ENCODE data around the gene ATPAF2. TPM values are rescaled to one million over a fixed set of nuclear protein-coding genes. Genes with fewer than 3 reads are reported as not detected.
A peak's percentile ranks its signal among the peaks of the same experiment; 100 is the strongest.

Gene ATPAF2
- total RNA-seq (2014; rRNA removed; shearing (Covaris generic)), result 78.5 and 84.5 TPM in 2 replicates

- in situ Hi-C loops (cut with HindIII; ENCODE audit: low sequenced_read_pairs), result loop anchor here (25.0 kb wide), 1 partner anchor 152 kb away; no protein-coding TSS in a partner anchor
Measured at GRCh38 chr17:18038861-18039534, at the start of gene ATPAF2, which contains the start of gene GID4. Gene ATPAF2, minus strand, starts transcription at chr17:18039168. Its CDS starts 155 bp downstream, at chr17:18039013. Gene GID4, plus strand, starts transcription at chr17:18039408. Its CDS starts 57 bp downstream, at chr17:18039465.

GRCh38 chr17:18087610-18088491 is 48.9 kb upstream of the ATPAF2 start, which contains the start of gene DRG2:
Gene DRG2, plus strand, starts transcription at chr17:18087948. Its CDS starts 76 bp downstream, at chr17:18088024.
- peak; percentile 89 for DNase-seq (ENCODE audit: low spot score)
- in situ Hi-C loops (cut with HindIII; ENCODE audit: low sequenced_read_pairs), result no loop called here

More at GRCh38 chr17:18038861-18039534, at the start of gene ATPAF2, which contains the start of gene GID4:
- peak; percentile 99 for DNase-seq (ENCODE audit: low spot score)

- in situ Hi-C loops (cut with HindIII; ENCODE audit: low sequenced_read_pairs), result no loop called here
Measured at GRCh38 chr17:18084256-18084655, 45.3 kb upstream of the ATPAF2 start.

GRCh38 chr17:18079543-18079942 is 40.6 kb upstream of the ATPAF2 start:
- in situ Hi-C loops (cut with HindIII; ENCODE audit: low sequenced_read_pairs), result no loop called here
- no peak for DNase-seq (ENCODE audit: low spot score)

More at GRCh38 chr17:18084256-18084655, 45.3 kb upstream of the ATPAF2 start:
- no peak for DNase-seq (ENCODE audit: low spot score)

- in situ Hi-C loops (cut with HindIII; ENCODE audit: low sequenced_read_pairs), result no loop called here
- DNase-seq (ENCODE audit: low spot score), result no peak
Measured at GRCh38 chr17:18076936-18077335, 38.0 kb upstream of the ATPAF2 start.

- no peak for DNase-seq (ENCODE audit: low spot score)
- in situ Hi-C loops (cut with HindIII; ENCODE audit: low sequenced_read_pairs), result no loop called here
Measured at GRCh38 chr17:18074566-18075272, 35.8 kb upstream of the ATPAF2 start.

GRCh38 chr17:18071751-18072150 is 32.8 kb upstream of the ATPAF2 start:
- no peak for DNase-seq (ENCODE audit: low spot score)
- in situ Hi-C loops (cut with HindIII; ENCODE audit: low sequenced_read_pairs), result no loop called here

- in situ Hi-C loops (cut with HindIII; ENCODE audit: low sequenced_read_pairs), result no loop called here
Measured at GRCh38 chr17:18070861-18071340, 31.9 kb upstream of the ATPAF2 start.

GRCh38 chr17:18069101-18069500 is 30.1 kb upstream of the ATPAF2 start:
- in situ Hi-C loops (cut with HindIII; ENCODE audit: low sequenced_read_pairs), result no loop called here
- DNase-seq (ENCODE audit: low spot score), result no peak

More at GRCh38 chr17:18070861-18071340, 31.9 kb upstream of the ATPAF2 start:
- peak; percentile 41 for DNase-seq (ENCODE audit: low spot score)

GRCh38 chr17:18066866-18067265 is 27.9 kb upstream of the ATPAF2 start:
- in situ Hi-C loops (cut with HindIII; ENCODE audit: low sequenced_read_pairs), result no loop called here

GRCh38 chr17:18065546-18065945 is 26.6 kb upstream of the ATPAF2 start:
- in situ Hi-C loops (cut with HindIII; ENCODE audit: low sequenced_read_pairs), result no loop called here
- no peak for DNase-seq (ENCODE audit: low spot score)

More at GRCh38 chr17:18066866-18067265, 27.9 kb upstream of the ATPAF2 start:
- no peak for DNase-seq (ENCODE audit: low spot score)

- in situ Hi-C loops (cut with HindIII; ENCODE audit: low sequenced_read_pairs), result no loop called here
- DNase-seq (ENCODE audit: low spot score), result no peak
Measured at GRCh38 chr17:18064053-18064452, 25.1 kb upstream of the ATPAF2 start.

GRCh38 chr17:18059283-18059682 is 20.3 kb upstream of the ATPAF2 start:
- no peak for DNase-seq (ENCODE audit: low spot score)
- in situ Hi-C loops (cut with HindIII; ENCODE audit: low sequenced_read_pairs), result no loop called here

GRCh38 chr17:18056214-18056613 is 17.2 kb upstream of the ATPAF2 start:
- in situ Hi-C loops (cut with HindIII; ENCODE audit: low sequenced_read_pairs), result no loop called here
- no peak for DNase-seq (ENCODE audit: low spot score)

- DNase-seq (ENCODE audit: low spot score), result no peak
- in situ Hi-C loops (cut with HindIII; ENCODE audit: low sequenced_read_pairs), result no loop called here
Measured at GRCh38 chr17:18055597-18055996, 16.6 kb upstream of the ATPAF2 start.

- no peak for DNase-seq (ENCODE audit: low spot score)
- in situ Hi-C loops (cut with HindIII; ENCODE audit: low sequenced_read_pairs), result loop anchor here (25.0 kb wide), 1 partner anchor 159 kb away; no protein-coding TSS in a partner anchor
Measured at GRCh38 chr17:18045691-18046350, 6.9 kb upstream of the ATPAF2 start.

GRCh38 chr17:18044609-18045008 is 5.6 kb upstream of the ATPAF2 start:
- no peak for DNase-seq (ENCODE audit: low spot score)
- in situ Hi-C loops (cut with HindIII; ENCODE audit: low sequenced_read_pairs), result loop anchor here (25.0 kb wide), 1 partner anchor 157 kb away; no protein-coding TSS in a partner anchor

- in situ Hi-C loops (cut with HindIII; ENCODE audit: low sequenced_read_pairs), result loop anchor here (25.0 kb wide), 1 partner anchor 156 kb away; no protein-coding TSS in a partner anchor
- no peak for DNase-seq (ENCODE audit: low spot score)
Measured at GRCh38 chr17:18043491-18043890, 4.5 kb upstream of the ATPAF2 start.

Measured in G401 (cell line).